HCT116 (cell line): Measurements from ENCODE around the gene TMEM121.

Source experiments
- JUND ChIP-seq: IDR thresholded peaks from 2 replicates; pipeline ENCODE4 v1.6.1; 2012
- POLR2A ChIP-seq: IDR thresholded peaks from 2 replicates; pipeline ENCODE4 v1.7.0; 2011; ENCODE audit warnings: borderline replicate concordance; ENCODE audit not compliant: insufficient read depth, insufficient read length; ENCODE audit errors: extremely low read depth

DNA sequence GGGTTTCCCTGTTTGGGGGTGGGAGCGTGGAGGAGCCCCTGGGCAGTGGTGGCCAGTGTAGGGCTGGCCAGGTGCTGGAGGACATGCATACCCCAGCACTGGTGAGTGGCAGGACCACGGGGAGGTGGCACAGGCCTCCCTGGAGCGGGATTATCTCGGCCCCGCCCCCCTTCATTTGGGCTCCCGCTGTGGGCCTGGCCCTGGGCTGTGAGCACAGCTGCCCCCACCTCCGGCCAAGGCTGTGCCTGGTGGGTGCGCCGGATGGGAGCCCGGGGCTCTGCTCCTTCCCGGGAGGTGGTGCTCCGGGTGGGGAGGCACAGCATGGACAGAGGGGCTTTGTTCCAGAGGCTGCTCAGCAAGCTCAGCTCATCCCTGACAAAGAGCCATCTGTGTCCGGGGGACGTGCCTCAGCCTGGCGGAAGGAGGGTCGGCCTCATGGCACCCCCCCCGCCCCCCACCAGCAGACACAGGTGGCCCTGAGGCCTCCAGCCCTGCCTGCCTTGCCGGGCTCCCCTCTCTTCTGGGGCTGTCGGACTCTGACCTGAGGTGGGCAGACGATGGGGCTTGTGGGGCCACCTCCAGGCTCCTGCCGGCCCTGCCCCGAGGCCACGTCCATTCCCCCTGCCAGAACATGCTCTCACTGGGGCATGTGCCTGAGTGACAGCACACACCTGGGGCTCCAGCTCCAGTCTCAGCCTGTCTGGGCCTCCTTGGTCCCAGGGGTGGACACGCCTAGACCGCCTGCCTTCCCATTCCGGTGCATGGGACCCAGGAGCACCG lies 26.9 kb upstream of the TMEM121 start:
- no peak for TF ChIP-seq JUND
- no peak for TF ChIP-seq POLR2A
